Lower leg skin (tissue), 3 donors: Measurements from ENCODE around the gene UNC13C.

Experiments used
- CTCF ChIP-seq, 3 donors: fragments of 450-650 bp; IDR thresholded peaks; one replicate each; pipeline ENCODE4 v1.5.1; 2016; ENCODE audit warnings: antibody characterized with exemption in 3 of 3, mild to moderate bottlenecking in 3 of 3, moderate library complexity in 2 of 3
- POLR2A ChIP-seq, 2 donors: fragments of 450-650 bp; IDR thresholded peaks; one replicate each; pipeline ENCODE4 v1.6.1; 2016 to 2017; ENCODE audit warnings: antibody characterized with exemption in 2 of 2, mild to moderate bottlenecking in 1 of 2, moderate library complexity in 1 of 2

- TF ChIP-seq CTCF (IDR thresholded peaks at IDR 0.05) (no peak), POLR2A (IDR thresholded peaks at IDR 0.05) (no peak)
Measured at GRCh38 chr15:54197995-54198394, 219.8 kb downstream of the UNC13C start.
